MCF 10A (cell line): ENCODE data around the gene ACAP2. TPM values are rescaled to one million over a fixed set of nuclear protein-coding genes. Genes with fewer than 3 reads are reported as not detected.

Source experiments
- BruUV-seq: library from RNA; stranded (reverse); fragments of 400-500 nt; replicated peaks from 2 replicates; lab custom pipeline; 2021; lab: Mats Ljungman, UMichigan
- CTCF ChIA-PET: fragments of 300-600 bp; sonication (Branson Sonifier 250); formaldehyde crosslinking; extraction: SDS; loops from one replicate; lab custom pipeline; 2021; ENCODE audit warnings: antibody characterized with exemption, inconsistent platforms; lab: Yijun Ruan, JAX
- POLR2A ChIA-PET: fragments of 300-600, 350-650 bp; sonication (Branson Sonifier 250); formaldehyde crosslinking; extraction: SDS; loops from one replicate; lab custom pipeline; 2020; ENCODE audit warnings: antibody characterized with exemption, inconsistent platforms; lab: Yijun Ruan, JAX
- DNase-seq: peaks from one replicate; pipeline ENCODE4 v3.0.0-alpha.2; 2018; ENCODE audit not compliant: unreplicated experiment
- H3K27ac Mint-ChIP-seq: one replicate; pipeline ENCODE4 v1.8.0; 2022; ENCODE audit warnings: mild to moderate bottlenecking, low read depth, mixed read lengths; ENCODE audit not compliant: unreplicated experiment
- H3K27me3 Mint-ChIP-seq: one replicate; pipeline ENCODE4 v1.8.0; 2022; ENCODE audit warnings: mixed read lengths; ENCODE audit not compliant: insufficient read depth, unreplicated experiment
- H3K36me3 Mint-ChIP-seq: one replicate; pipeline ENCODE4 v1.8.0; 2022; ENCODE audit warnings: mild to moderate bottlenecking, moderate library complexity, mixed read lengths; ENCODE audit not compliant: insufficient read depth, unreplicated experiment
- H3K4me1 Mint-ChIP-seq: one replicate; pipeline ENCODE4 v1.8.0; 2022; ENCODE audit warnings: mixed read lengths; ENCODE audit not compliant: insufficient read depth, unreplicated experiment
- H3K4me3 Mint-ChIP-seq: one replicate; pipeline ENCODE4 v1.8.0; 2022; ENCODE audit warnings: mild to moderate bottlenecking, moderate library complexity, mixed read lengths; ENCODE audit not compliant: unreplicated experiment
- H3K9me3 Mint-ChIP-seq: one replicate; pipeline ENCODE4 v1.8.0; 2022; ENCODE audit warnings: mixed read lengths; ENCODE audit not compliant: unreplicated experiment
- intact Hi-C: fragments of 100-400 bp; cut with micrococcal nuclease; formaldehyde crosslinking; loops from 2 replicates; pipeline ENCODE4 v1.14.1; 2022
- total RNA-seq: library from RNA; stranded (reverse); gene quantifications from 2 replicates; pipeline ENCODE4 v1.2.3, GENCODE V29; 2022
- TF ChIP-seq, protein P1 (sequence below): fragments of 200-600 bp; IDR thresholded peaks from one replicate; pipeline ENCODE4 v1.8.0; 2022; ENCODE audit warnings: antibody characterized with exemption, mild to moderate bottlenecking; ENCODE audit not compliant: unreplicated experiment

The ACAP2 gene
- total RNA-seq, 1 experiment from 2014 or later: 53.2 TPM

DNA sequence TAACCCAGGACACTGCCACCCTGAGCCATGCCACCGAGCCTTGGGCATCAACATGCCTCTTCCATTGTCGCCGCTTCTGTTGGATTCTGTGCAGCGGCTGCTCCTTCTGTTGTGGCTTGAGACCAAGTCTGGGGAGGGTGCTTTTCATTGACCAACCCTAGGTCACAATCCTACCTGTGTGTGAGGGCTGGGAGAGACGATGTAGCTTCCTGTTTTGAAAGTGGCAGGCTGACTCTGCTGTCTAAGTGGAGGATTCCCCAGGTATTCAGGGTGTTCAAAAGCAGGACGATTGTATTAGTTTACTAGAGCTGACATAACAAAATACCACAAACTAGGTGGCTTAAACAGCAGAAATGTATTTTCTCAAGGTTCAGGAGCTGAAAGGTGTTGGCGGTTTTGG lies 13.0 kb upstream of the ACAP2 start:
- intact Hi-C loops: no loop called here
- DNase-seq: no peak
- CTCF ChIA-PET: interaction anchor here (0.6 kb wide), 1 partner anchor 458 kb away, joined by 3 read pairs; no protein-coding TSS in a partner anchor
- Mint-ChIP-seq H3K27me3 (no peaks in the 10 kb centered on the region), H3K4me1 (peaks cover 5% of the 10 kb centered on the region), H3K27ac (no peak overlapping the region), H3K4me3 (no peak overlapping the region), H3K36me3 (no peaks in the 10 kb centered on the region), H3K9me3 (no peaks in the 10 kb centered on the region)
- TF ChIP-seq, protein P1, sequence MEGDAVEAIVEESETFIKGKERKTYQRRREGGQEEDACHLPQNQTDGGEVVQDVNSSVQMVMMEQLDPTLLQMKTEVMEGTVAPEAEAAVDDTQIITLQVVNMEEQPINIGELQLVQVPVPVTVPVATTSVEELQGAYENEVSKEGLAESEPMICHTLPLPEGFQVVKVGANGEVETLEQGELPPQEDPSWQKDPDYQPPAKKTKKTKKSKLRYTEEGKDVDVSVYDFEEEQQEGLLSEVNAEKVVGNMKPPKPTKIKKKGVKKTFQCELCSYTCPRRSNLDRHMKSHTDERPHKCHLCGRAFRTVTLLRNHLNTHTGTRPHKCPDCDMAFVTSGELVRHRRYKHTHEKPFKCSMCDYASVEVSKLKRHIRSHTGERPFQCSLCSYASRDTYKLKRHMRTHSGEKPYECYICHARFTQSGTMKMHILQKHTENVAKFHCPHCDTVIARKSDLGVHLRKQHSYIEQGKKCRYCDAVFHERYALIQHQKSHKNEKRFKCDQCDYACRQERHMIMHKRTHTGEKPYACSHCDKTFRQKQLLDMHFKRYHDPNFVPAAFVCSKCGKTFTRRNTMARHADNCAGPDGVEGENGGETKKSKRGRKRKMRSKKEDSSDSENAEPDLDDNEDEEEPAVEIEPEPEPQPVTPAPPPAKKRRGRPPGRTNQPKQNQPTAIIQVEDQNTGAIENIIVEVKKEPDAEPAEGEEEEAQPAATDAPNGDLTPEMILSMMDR: no peak
- POLR2A ChIA-PET: interaction anchor here (0.7 to 1.0 kb wide), 2 partner anchors 10 to 100 kb away, joined by 3 read pairs; no protein-coding TSS in a partner anchor
- no TSS peak for BruUV-seq

DNA sequence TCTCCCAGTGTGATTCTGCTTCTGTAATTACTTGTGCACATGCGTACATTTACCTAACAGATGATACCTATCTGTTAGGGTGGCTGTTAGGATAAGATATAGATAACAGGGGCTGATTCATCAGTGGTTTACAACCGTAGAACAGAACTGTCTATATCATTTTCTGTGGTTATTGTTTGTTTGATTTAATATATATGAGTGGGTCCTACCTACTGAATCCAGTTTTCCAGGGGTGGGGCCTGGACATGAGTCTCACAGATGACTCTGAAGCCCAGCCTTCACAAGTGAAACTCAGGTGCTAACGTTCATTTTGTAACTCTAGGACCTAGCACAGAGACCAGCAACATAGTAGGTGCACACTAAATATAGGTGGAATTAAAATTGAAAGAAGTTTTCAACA lies 10.4 kb upstream of the ACAP2 start:
- no TSS peak for BruUV-seq
- POLR2A ChIA-PET: interaction anchor here (1.9 kb wide), 1 partner anchor 10 kb away, joined by 5 read pairs; the partner anchor contains the start of gene ACAP2
- no peaks in the 10 kb centered on the region for H3K27me3 Mint-ChIP-seq
- TF ChIP-seq, protein P1: no peak
- H3K4me1 Mint-ChIP-seq: peaks cover 6% of the 10 kb centered on the region
- no peak overlapping the region for H3K4me3 Mint-ChIP-seq
- H3K36me3 Mint-ChIP-seq: no peaks in the 10 kb centered on the region
- DNase-seq: no peak
- CTCF ChIA-PET: no interaction called here
- H3K9me3 Mint-ChIP-seq: no peaks in the 10 kb centered on the region
- H3K27ac Mint-ChIP-seq: no peak overlapping the region
- intact Hi-C loops: no loop called here

DNA sequence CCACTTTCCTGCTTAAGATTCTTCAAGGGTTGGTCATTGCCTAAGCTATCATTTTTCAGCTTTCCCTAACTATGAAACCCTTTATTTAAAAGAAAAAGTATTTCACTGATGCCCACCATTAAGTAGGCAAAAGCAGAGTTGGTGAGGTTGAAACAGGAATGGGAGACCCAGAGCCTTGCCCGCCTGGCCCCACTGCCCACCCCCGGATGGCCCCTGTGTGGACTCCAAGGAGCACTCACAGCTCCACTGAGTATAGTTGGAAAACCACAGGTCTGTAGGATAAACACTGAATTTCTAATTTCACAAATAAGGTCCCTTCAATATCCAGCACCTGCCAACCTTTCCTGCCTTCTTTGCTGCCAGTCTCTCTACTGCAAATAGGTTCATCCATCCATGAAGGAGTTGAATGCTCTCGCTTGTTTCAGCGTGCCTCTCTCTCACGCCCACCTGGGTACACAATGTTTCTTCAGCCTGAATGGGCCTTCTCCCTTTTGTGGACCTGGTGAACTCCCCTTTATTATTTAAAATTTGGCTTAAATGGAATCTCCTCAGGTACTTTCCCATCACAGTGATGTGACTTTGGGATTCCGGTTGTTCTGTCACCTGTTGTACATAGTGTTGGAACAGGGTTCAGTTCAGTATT lies 8.7 kb upstream of the ACAP2 start:
- intact Hi-C loops: no loop called here
- ChIA-PET CTCF (interaction anchor here (0.6 kb wide), 1 partner anchor 119 kb away, joined by 3 read pairs; no protein-coding TSS in a partner anchor), POLR2A (no interaction called here)
- Mint-ChIP-seq H3K9me3 (no peaks in the 10 kb centered on the region), H3K27me3 (no peaks in the 10 kb centered on the region), H3K4me3 (no peak overlapping the region), H3K36me3 (no peaks in the 10 kb centered on the region), H3K27ac (no peak overlapping the region), H3K4me1 (peaks cover 6% of the 10 kb centered on the region)
- TF ChIP-seq, protein P1: no peak
- DNase-seq: no peak
- no TSS peak for BruUV-seq

DNA sequence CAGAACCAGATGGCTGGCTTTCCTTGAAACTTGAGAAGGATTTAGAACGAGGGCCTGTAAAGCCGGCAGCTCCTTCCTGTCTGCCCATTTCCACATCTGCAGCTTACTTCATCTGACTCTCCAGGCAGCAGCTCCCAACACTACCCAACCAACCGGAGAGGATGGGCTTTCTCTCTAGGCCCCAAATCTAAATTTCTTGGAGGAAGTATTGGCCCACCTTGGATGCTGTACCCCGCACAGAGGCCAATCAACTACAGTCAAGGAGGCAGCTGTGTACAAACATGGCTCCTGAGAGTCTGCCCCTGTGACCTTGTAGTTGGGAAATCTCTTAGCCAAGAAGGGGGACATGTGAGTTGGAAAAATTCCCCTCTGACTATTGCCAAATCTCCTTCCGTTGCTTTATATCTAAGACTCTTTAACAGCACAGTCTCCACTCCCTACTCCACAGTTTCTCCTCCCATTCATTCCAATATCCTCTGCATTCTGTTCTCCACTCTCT lies 8.0 kb upstream of the ACAP2 start:
- ChIA-PET POLR2A (no interaction called here), CTCF (no interaction called here)
- Mint-ChIP-seq H3K36me3 (no peaks in the 10 kb centered on the region), H3K4me1 (peaks cover 6% of the 10 kb centered on the region), H3K4me3 (no peak overlapping the region), H3K9me3 (no peaks in the 10 kb centered on the region), H3K27ac (no peak overlapping the region), H3K27me3 (no peaks in the 10 kb centered on the region)
- intact Hi-C loops: no loop called here
- TF ChIP-seq, protein P1: no peak
- peak; percentile 55 for DNase-seq
- no TSS peak for BruUV-seq
